Ecto neural progenitor cell (in vitro differentiated cells): Measurements from ENCODE around the gene CAMTA1.

Experiments
- DNase-seq: peaks from one replicate; pipeline ENCODE4 v3.0.0-alpha.2; 2018; ENCODE audit warnings: low spot score

The CAMTA1 gene

DNA sequence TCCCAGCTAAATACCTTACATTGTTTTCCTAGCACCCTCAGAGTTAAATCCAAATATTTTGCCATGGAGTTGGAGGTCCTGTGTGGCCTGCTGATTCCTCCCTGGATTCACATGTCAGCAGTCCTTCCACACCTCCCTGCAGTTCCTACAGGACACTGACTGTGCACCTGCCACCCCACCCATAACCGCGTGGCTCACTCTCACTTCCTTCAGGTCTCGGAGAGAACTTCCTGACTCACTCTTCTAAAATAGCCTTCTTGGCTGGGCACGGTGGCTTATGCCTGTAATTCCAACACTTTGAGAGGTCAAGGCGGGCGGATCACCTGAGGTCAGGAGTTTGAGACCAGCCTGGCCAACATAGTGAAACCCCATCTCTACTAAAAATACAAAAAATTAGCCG, 8.4 kb upstream of the CAMTA1 start:
- no peak for DNase-seq

DNA sequence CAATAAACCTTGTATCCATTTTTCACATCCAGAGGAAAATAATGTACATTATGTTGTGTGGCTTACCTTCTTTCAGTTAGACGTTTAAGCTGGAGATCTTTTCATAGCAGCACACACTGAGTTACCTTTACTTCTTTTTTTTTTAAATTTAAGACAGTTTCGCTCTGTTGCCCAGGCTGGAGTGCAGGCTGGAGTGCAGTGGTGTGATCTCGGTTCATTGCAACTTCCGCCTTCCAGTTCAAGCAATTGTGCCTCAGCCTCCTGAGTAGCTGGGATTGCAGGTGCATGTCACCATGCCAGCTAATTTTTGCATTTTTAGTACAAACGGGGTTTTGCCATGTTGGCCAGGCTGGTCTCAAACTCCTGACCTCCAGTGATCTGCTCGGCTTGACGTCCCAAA, 7.4 kb upstream of the CAMTA1 start:
- no peak for DNase-seq

DNA sequence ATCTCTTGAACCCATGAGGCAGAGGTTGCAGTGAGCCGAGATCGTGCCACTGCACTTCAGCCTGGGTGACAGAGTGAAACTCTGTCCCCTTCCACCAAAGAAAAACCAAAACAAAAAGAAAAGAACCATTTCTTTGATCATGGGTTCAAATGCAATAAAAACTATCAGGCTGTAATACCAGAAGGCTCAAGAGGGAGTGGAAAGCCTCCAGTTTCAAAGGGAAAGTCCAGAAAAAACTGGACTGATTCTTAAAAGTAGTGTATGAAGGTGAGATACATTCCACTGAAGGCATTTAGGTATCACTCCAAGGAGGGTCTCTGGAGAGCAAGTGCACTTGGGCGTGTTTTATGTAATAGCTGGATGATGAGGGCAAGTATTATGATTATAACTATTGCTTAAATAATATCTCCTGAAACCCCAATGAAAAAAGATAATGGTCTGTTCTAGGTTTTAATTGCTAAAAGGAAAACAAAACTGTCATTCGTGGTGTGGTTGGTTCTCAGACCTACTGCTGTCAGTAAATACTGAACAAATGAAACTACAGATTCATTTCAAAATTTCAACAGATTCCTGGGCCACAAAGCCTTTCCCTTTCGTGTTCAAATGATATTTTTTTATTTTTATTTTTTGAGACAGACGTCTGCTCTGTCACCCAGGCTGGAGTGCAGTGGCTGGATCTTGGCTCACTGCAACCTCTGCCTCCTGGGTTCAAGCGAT, 6.0 kb upstream of the CAMTA1 start:
- DNase-seq = no peak

DNA sequence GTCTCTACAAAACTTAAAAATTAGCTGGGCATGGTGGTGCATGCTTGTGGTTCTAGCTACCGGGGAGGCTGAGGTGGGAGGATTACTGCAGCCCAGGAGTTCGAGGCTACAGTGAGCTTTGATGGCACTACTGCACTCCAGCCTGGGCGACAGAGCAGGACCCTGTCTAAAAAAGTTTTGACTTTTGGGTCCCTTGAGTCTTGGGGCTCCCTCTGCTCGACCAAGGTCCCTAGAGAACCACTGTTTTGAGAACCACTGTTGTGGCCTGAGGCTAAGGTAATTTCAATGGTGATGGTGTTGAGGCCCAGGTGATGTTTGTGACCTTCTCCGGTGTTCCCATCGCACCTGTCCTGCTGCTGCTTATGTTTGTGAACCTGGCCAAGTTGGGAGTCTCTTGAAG, 3.1 kb upstream of the CAMTA1 start:
- DNase-seq = no peak

DNA sequence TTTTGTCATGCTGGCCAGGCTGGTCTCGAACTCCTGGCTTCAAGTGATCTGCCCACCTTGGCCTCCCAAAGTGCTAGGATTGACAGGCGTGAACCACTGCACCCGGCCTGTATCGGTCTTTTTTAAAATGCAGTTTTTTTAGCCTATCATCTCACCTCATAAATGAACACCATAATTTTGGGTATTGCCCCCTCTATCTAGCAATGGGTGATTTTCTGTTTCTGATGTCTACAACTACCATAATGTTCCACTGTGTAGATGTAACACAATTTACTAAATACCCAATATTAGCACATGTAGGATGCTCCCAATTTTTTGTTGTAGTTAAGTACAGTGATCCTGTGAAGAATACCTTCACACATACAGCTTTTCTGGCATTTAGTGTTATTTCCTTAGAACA, 2.0 kb upstream of the CAMTA1 start:
- no peak for DNase-seq

DNA sequence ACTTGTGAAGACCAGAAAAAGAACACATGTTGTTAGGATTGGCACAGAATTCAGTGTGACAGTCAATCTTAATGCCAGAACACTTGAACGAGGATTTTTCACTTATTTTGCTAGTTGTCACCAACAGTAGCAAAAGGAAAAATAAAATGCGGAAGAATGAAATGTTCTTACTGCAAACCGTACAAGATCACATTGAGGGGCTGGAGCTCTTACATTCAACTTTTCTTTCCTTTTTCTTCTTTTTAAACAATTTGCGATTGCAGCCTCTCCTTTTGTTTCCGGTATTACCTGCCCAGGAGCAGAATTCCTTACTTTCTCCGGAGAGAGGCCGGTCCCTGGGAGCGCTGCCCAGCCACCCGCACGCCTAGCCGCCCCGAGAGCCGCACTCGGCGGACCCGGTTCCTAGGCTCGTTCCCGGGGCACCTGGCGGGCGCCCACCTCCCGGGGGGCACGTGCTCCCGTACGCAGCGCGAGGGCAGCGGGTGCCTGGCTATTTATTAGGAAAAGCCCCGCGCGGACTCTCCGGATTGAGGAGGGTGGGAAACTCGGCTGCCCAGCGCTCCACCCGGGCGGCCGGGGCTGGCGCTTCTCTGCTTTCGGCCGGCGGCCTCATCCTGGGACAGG, 1.2 kb upstream of the CAMTA1 start:
- no peak for DNase-seq

DNA sequence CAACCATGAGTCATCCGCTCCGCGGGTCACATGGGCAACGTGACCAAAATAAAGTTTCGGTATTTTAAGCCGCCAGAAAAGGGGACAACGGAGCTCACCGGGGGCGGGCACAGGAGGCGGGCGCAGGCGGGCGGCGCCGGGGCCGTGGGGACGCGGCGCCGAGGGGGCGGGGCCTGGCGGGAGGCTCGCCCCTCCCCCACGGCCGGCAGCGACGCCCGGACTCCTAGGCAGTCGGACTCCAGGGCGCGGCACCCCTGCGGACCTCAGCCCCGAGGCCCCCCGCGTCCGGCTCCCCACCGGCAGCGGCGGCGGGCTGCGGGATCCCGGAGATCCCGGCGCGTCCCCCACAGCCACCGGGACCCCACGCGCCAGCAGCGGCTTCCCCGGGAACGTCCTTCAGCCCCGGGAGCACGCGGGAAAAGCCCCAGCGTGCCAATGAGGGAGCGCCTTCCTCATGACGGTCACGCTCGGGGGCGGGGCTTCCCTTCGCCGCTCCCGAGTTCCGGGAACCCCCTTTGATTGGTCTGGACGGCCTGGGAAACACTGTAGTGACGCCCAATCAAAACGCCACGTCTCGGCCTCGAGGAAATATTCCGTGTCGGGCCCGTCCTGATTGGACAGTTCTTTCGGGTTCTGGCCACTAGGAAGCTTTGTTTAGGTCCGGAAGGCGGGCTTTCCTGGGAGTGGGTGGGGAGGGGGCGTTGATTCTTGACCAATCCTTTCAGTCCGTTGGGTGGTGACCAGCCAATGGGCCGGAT, 515 bp upstream of the CAMTA1 start:
- peak; percentile 99 for DNase-seq

DNA sequence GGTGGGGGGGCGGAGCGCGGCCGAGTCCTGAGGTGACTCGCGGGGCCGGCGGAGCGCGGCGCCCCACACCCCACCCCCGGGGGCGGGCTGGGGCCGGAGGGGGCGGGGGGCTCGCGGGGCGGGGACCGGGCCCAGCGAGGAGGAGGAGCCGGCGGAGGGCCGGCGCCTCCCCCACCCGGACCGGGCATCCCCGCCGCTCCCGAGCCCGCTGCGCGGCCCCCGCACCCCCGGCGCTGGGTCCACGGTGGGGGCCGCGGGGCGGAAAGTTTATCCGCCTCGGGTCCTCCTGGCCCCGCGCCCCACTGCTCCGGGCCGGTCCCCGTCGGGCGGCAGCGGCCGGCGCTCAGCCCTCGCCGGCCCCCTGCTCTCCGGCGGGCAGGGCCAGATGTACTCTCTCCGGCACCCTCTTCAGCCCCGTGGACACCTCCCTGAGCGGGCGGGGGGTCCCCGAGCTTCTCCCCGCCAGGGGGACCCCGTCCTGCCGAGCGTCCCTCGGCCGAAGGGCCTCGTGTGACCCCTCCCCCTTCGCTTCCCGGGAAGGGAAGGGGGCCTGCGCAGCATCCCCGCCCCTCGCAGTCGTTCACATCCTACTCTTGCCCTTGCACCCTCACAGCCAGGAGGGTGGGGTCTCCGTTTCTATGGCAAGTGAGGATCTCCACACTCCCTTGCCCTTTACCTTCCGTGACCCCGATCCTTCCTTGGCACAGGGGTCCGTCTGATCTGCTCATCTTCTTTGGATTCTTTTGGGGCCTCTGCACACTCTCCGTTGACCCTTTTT, 663 bp downstream of the CAMTA1 start:
- DNase-seq = peak; percentile 65

DNA sequence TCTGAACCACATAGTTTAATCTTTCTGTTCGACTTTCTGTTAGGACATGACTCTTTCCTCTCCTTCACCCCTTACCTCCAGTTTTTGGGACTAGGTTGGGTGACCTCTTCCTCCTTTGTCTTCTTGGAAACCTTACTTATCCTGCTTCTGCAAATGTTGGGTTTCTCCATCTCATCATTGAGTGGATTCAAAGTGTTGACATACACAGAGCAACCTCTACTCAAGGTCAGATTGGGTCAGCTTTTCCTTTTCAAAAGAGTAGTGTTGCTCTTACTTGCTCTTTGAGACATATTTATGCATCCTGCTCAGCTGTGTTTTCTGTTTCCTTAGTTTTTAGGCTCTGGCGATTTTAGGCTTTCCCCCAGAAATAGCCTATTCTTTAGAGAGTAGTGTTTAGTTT, 3.7 kb downstream of the CAMTA1 start:
- no peak for DNase-seq

DNA sequence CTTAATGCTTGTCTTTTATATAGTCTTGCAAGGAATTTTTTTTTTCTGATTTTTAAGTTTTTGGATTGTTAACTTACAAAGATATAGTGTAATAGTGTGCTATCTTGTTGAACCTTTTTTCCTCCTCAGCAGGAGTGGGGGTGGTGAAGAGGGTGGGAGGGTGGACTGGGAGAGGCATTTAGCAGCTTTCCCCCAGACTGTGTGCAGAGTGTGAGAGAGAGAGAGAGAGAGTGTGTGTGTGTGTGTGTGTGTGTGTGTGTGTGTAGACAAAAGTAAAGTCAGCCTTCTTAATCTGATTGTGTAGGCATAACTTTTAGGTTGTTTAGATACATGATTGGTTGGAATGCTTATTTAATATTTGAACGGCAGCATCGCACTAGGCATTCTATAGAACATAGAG, 4.9 kb downstream of the CAMTA1 start:
- DNase-seq = no peak

DNA sequence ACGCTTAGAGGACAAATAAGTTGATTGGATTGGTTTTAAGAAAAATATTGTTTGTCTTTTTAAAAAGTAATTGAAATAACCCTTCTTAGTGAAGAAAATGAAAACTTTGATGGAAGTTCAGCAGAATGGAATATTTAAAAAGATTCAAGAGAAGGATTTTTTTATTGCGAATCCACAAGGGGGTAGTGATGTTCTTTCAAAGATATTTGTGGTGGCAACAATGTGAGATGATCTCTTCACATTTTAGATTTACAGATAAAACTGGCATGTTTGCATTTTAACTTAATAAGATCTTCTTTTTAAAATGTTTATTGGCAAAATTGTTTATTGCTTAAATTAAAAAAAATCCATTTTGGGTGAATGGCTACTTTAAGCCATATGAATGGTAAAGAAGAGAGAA, 8.9 kb downstream of the CAMTA1 start:
- no peak for DNase-seq

DNA sequence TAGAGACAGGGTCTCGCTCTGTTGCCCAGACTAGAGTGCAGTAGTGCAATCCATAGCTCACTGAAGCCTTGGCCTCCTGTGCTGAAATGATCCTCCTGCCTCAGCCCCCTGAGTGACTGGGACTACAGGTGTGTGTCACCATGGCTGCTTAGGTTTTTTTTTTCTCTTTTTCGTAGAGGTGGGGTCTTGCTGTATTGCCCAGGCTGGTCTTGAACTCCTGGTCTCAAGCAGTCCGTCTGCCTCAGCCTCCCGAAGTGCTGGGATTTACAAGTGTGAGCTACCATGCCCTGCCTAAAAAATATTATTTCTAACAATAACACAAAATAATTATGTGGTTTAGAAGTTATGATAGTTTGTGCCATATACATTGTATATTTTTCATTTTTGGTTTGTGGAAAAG, 9.9 kb downstream of the CAMTA1 start:
- DNase-seq = no peak

DNA sequence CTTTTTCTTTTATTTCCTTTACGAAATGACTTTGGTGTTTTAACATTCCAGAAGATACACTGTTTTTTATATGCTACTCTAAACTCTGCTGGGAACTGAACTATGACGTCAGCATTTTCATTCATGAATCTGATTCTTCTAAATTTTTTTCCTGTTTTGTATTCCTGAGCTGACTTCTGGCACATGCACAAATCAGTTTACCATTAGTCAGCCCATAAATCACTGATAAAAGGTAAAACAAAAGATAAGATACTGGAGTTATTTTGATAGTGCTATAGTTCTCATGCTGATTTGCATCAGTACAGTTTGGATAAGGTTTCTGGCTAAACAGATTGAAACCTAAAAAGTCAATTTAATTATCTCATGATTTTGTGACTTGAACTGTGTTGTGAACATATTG, 10.4 kb downstream of the CAMTA1 start:
- no peak for DNase-seq

DNA sequence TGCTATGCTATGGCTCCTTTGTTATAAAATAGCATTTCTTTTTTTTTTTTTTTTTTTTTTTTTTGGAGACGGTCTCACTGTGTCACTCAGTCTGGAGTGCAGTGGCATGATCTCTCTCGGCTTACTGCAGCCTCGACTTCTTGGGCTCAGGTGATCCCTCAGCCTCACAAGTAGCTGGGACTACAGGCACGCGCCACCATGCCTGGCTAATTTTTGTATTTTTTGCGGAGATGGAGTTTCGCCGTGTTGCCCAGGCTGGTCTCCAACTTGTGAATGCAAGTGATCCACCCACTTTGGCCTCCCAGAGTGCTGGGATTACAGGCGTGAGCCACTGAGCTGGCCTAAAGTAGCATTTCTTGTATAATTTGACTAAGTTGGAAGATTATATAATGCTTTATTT, 10.8 kb downstream of the CAMTA1 start:
- DNase-seq = no peak

DNA sequence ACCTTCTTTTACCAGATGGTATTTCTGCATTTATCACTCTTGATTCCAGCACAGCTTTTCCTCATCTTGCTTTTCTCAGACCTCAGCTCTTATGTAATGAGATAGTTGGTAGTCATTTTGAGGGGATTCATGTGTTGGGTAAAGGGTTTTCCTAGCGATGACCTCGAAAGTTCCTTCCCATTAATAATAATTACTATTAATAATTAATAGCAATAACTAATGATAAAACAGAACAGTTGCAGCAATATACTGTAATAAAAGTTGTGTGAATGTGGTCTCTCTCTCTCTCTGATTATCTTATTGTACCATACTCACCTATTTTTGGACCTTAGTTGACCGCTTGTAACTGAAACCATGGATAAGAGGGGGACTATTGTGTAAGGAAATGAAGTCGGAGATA, 14.2 kb downstream of the CAMTA1 start:
- no peak for DNase-seq

DNA sequence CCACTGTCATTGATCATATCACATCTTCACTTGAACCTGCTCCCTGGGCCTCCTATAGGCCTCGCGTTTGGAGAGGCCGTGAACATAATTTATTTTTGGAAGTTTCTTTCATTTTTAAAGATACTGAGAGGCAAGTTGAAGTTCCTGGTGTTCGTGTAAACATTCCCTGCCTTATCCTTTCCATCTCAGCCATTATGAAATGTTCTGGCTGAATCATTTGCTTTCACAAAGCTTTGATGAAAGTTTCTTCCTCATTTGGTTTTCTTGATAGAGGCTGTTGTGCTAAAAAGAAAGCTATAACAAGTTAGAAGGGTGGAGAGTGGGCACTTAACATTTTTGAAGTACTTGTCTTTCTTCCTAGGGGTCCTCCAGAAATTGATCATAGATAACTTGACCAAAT, 15.5 kb downstream of the CAMTA1 start:
- DNase-seq = no peak

DNA sequence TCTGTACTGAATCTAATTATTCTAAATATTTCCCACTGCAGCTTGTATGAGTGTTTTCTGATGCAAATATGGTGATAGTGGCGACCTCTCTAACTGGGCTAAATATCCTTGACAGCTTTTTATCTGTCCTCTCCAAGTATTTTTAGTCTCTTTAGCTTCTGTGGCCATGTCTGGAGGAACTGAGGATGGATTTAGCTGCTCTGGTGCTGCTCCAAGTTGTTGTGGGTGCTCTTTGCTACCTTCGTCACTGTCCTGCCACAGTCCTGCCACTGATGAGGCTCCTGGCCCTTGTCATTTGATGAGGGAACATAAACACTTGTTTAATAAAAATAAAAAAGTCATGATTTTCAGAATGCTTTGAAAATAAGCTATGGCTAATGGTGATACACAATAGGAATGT, 15.9 kb downstream of the CAMTA1 start:
- DNase-seq = no peak

DNA sequence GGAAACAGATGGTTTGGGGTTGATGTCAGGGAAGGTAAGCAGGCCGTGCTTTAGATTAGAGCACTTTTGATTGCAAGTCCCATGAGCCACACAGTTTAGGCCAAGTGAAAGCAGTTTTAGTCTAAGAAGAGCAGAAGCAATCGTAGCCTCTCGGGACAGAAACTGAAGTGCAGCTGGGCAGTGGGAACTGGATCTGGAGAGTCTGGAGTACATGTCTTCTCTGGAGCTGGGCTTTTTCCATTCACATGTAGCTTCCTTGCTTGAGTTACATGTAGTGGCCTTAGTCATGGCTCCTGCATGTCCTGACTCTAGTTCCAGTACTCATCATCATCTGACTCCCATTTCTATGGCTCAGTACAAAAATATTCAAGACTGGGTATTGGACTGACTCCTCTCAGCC, 16.7 kb downstream of the CAMTA1 start:
- DNase-seq = no peak

DNA sequence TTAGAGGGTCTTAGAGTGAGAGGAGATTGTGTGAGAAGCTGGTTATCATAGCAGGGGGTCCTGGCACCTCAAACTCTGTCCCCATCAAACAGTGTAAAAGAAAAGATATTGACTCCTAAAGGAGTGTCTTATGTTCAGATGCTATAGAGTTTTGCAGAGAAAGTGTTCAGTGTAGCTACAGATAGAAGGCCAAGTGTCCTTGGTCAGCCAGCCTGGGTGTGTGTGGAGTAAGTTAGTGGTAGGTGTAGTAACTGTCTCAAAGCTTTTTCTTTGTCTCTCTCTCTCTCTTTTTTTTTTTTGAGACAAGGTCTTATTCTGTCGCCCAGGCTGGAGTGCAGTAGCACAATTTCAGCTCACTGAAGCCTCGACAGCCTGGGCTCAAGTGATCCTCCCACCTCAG, 17.2 kb downstream of the CAMTA1 start:
- no peak for DNase-seq

DNA sequence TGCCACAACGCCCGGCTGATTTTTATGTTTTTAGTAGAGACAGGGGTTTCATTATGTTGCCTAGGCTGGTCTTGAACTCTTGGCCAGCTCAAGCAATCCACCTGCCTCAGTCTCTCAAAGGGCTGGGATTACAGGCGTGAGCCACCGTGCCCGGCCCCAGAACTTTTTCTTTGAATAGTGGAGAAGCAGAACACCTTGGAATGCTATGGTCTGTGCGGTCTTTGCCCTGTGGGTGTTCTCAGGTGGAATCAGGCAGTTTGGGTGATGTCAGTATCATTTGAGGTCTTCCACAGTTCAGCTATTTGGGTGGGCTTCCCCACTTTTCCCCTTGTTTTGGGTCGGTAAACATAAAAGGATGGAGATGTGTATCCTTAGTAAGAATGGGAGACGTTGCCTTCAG, 17.6 kb downstream of the CAMTA1 start:
- DNase-seq = no peak

DNA sequence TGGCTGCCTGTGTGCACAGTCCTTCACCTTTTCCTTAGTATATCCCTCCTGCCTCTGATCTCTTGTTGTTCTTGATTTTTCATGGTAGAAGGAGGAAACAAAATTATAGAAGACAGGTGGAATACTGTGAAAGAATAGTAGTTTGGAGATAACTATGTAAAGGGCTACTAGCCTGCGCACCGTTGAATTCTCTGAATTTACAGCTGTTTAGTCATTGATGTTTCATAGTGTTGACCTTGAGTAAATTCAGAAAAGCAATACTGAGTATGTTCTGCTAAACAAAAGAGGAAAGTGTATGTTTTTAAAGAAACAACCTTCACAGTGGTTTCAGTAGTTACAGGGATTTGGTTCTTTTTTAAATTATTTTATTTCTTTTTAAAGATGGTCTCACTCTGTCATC, 18.1 kb downstream of the CAMTA1 start:
- DNase-seq = no peak

DNA sequence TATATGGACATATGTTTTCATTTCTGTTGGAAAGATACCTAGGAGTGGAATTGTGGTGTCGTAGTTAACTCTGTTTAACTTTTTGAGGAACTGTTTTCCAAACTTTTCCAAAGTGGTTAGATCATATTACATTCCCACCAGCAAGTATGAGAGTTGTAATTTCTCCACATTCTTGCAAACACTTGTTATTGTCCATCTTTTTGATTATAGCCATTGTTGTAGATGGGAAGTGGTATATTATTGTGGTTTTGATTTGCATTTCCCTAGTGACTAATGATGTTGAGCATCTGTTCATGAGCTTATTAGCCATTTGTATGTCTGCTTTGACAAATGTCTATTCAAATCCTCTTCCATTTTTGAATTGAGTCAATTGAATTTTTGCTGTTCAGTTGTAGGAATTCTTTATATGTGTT, 19.8 kb downstream of the CAMTA1 start:
- no peak for DNase-seq

DNA sequence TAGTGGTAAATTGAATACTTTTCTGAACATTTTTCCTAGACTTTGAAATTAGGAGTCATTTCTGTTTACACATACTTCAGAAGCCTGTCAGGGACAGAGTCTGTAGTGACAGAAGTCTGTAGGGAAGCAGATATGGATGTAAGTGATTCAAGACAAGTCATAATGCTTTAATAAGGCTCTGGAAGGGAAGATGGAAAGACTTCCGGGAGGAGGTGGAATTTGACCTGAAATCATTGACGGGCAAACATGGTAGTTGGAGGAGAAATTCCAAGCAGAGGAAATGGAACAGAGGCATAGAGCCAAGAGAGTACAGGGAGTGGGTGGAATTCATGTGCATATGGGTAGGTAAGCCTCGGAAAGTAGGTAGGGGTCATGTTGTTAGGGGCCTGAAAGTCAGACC, 22.5 kb downstream of the CAMTA1 start:
- no peak for DNase-seq
